Activated CD4-positive, alpha-beta T cell treated with anti-CD3 and anti-CD28 coated beads for 36 hours (primary cell): ENCODE data around the gene CDCP2. TPM values are rescaled to one million over a fixed set of nuclear protein-coding genes. Genes with fewer than 3 reads are reported as not detected.

Source experiments
- ATAC-seq: fragments of 200-7000 bp; cut with Tn5 transposase; one replicate; pipeline ENCODE4 v1.10.0; 2021; ENCODE audit warnings: mild to moderate bottlenecking, moderate library complexity
- CTCF ChIA-PET: fragments of 350-600 bp; sonication (Branson Sonifier 250); formaldehyde crosslinking; loops from one replicate; lab custom pipeline; 2021; ENCODE audit warnings: antibody characterized with exemption; lab: Charles Lee
- POLR2A ChIA-PET: fragments of 350-600 bp; sonication (Branson Sonifier 250); formaldehyde crosslinking; loops from one replicate; lab custom pipeline; 2021; ENCODE audit warnings: antibody characterized with exemption, inconsistent platforms; lab: Charles Lee
- DNase-seq: peaks from one replicate; pipeline ENCODE4 v3.0.0-alpha.2; 2020
- H3K27ac Mint-ChIP-seq: one replicate; pipeline ENCODE4 v1.8.0; 2021; ENCODE audit warnings: mixed read lengths
- H3K27me3 Mint-ChIP-seq: one replicate; pipeline ENCODE4 v1.8.0; 2021; ENCODE audit warnings: mixed read lengths
- H3K36me3 Mint-ChIP-seq: one replicate; pipeline ENCODE4 v1.8.0; 2021; ENCODE audit warnings: low read depth, mixed read lengths
- H3K4me1 Mint-ChIP-seq: one replicate; pipeline ENCODE4 v1.8.0; 2021; ENCODE audit warnings: mixed read lengths
- H3K4me3 Mint-ChIP-seq: one replicate; pipeline ENCODE4 v1.8.0; 2021; ENCODE audit warnings: mild to moderate bottlenecking, moderate library complexity, mixed read lengths
- H3K9me3 Mint-ChIP-seq: one replicate; pipeline ENCODE4 v1.8.0; 2021; ENCODE audit warnings: low read depth, mixed read lengths
- intact Hi-C, 2 experiments: fragments of 100-400 bp; cut with DNase I in 1 of 2; cut with micrococcal nuclease in 1 of 2; formaldehyde crosslinking; loops; one replicate each; pipeline versions ENCODE4 v1.14.2 to v1.15.1; 2022 to 2024; cut with DNase I, micrococcal nuclease
- total RNA-seq, 2 experiments: library from RNA; stranded (reverse); gene quantifications; one replicate each; pipeline ENCODE4 v1.2.3, GENCODE V29; 2021

CDCP2 gene
- total RNA-seq, 2 experiments from 2014 or later: not detected

DNA sequence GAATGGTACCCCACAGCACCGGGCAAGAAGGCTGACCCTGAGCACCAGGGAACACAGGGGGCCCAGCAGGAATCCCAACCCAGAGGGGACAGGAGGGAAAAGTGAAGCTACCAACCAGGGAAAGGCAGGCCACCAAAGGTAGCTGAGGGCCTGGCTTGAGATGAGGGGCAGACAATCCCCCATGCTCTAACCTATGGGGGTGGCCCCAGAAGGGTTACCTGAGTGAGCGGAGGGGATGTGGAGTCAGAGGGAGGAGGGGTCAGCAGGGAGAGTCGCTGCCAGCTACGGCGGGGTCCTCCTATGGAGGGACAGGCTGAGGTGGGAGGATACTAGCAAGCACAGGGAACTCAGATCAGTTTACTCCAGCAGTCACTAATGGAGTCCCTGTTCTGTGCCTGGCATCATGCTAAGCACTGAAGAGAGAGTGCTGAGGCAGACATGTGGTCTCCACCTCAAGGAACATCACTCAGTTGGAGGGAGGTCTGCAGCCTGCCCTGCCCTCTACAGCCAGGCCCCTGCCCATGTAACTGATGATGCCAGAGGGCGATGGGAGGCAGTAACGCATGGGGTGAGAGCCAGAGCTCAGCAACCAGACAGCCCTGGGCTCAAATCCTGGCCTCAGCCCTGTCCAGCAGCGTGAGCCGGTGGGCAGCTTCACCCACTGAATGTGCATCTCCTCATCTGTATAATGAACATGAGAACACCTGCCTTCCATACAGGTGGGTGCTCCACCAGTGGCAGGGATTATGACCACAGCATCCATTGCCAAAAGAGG lies 25.7 kb upstream of the CDCP2 start:
- Mint-ChIP-seq H3K36me3 (peaks cover 14% of the 10 kb centered on the region), H3K4me3 (no peak overlapping the region), H3K27ac (no peak overlapping the region), H3K9me3 (no peaks in the 10 kb centered on the region), H3K4me1 (no peaks in the 10 kb centered on the region), H3K27me3 (no peaks in the 10 kb centered on the region)
- no peak for ATAC-seq
- DNase-seq: no peak
- POLR2A ChIA-PET: no interaction called here
- CTCF ChIA-PET: interaction anchor here (0.7 kb wide), 1 partner anchor 212 kb away, joined by 3 read pairs; no protein-coding TSS in a partner anchor
- intact Hi-C loops: no loop called here

DNA sequence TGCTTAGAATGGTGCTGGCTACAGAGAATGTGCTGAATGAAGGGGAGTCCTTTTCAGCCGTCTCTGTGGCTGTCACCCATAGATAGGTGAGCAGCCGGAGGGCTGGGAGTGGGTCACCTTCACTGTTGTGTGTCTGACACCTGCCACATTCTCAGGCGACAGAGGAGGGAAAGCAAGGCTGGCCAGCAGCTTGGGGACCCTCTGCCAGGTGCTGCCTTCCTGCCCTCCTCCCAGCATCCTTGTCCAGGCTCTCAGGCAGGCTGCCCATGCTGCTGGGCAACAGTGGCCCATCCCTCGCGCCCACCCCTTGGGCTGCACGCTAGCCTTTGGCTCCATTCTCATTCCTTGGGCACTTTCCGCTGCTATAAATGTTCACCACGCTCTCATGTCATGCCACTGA lies 24.9 kb upstream of the CDCP2 start:
- CTCF ChIA-PET: no interaction called here
- Mint-ChIP-seq H3K27ac (no peak overlapping the region), H3K27me3 (no peaks in the 10 kb centered on the region), H3K4me3 (no peak overlapping the region), H3K9me3 (no peaks in the 10 kb centered on the region), H3K36me3 (peaks cover 7% of the 10 kb centered on the region), H3K4me1 (no peaks in the 10 kb centered on the region)
- POLR2A ChIA-PET: no interaction called here
- no peak for DNase-seq
- ATAC-seq: no peak
- intact Hi-C loops: no loop called here

DNA sequence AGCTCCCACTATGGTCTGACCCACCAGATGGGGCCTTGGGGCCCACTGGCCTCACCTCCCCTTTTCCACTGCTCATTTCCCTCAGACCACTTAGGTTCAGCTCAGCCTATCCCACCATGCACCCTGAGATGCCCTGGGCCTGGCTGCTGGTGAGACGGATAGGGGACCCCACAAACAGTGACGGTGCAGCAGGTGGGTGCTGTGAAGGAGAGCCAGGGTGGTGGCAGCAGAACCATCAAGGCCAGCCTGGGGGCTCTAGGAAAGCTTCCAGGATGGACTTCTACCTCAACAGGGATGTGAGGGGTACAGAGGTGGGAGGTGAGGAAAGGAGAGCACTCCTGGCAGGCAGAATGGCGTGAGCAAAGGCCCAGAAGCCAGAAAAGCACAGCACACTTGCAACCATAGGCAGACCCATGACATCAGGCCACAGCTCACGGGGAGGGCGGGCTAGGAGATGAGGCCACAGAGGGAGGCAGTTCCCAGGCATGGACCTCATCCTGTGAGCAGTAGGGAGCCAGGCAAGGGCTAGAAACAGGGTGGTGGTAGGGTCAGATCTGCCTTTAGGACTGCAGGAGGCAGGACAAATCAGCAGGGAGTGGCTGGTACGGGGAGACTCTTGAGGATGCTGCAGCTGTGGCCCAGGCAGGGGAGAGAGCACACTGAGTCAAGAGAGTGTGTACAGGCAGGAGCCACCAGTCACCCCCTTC lies 24.0 kb upstream of the CDCP2 start:
- DNase-seq (no peak), ATAC-seq (no peak)
- no peaks in the 10 kb centered on the region for H3K9me3 Mint-ChIP-seq
- H3K27ac Mint-ChIP-seq: no peak overlapping the region
- intact Hi-C loops: no loop called here
- ChIA-PET POLR2A (no interaction called here), CTCF (no interaction called here)
- no peak overlapping the region for H3K4me3 Mint-ChIP-seq
- H3K4me1 Mint-ChIP-seq: peaks cover 2% of the 10 kb centered on the region
- H3K27me3 Mint-ChIP-seq: no peaks in the 10 kb centered on the region
- peaks cover 7% of the 10 kb centered on the region for H3K36me3 Mint-ChIP-seq

DNA sequence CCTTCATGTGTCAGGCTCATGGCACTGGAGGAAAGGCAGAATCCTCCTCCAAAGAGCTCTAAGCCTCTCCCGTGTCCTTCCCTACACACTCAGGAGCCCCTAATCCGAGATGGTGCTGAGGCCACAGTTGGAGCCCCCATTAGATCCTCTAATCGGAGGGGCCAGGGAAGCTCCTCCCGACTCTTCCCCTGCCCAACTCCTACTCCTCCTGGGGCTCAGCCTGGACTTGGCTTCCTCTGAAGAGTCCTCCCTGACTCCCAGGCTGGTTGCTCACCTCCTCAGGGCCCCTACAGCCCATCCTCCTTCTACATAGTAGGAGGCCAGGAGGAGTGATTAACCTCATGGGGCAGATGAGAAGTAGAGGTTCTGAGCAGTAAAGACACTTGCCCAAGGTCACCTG lies 21.3 kb upstream of the CDCP2 start:
- H3K9me3 Mint-ChIP-seq: no peaks in the 10 kb centered on the region
- H3K4me1 Mint-ChIP-seq: peaks cover 9% of the 10 kb centered on the region
- no peak overlapping the region for H3K27ac Mint-ChIP-seq
- intact Hi-C loops: no loop called here
- no peak overlapping the region for H3K4me3 Mint-ChIP-seq
- DNase-seq (no peak), ATAC-seq (no peak)
- POLR2A ChIA-PET: no interaction called here
- peaks cover 2% of the 10 kb centered on the region for H3K36me3 Mint-ChIP-seq
- CTCF ChIA-PET: interaction anchor here (0.5 to 0.6 kb wide), 2 partner anchors 210 to 342 kb away, joined by 3 read pairs; no protein-coding TSS in a partner anchor
- H3K27me3 Mint-ChIP-seq: no peaks in the 10 kb centered on the region

DNA sequence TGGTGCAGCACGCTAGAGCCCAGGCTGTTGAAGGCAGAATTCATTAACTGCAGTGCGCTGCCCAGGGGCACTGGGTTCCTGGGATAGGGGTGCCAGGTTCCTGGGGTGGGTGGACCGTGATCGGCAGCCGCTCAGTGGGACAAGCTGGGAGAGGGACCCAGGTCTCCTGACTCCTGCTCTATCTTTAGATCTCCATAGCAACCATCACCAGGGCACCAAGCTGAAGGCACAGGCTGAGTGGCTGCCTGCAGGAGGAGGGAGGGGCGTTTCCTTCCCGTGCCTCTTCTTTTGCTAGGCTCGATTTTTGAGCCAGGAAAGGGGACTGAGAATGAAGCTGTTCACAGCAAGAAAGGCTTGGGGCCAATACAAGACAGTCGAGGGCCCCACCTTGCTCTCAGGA lies 20.9 kb upstream of the CDCP2 start:
- no peak for ATAC-seq
- POLR2A ChIA-PET: no interaction called here

DNA sequence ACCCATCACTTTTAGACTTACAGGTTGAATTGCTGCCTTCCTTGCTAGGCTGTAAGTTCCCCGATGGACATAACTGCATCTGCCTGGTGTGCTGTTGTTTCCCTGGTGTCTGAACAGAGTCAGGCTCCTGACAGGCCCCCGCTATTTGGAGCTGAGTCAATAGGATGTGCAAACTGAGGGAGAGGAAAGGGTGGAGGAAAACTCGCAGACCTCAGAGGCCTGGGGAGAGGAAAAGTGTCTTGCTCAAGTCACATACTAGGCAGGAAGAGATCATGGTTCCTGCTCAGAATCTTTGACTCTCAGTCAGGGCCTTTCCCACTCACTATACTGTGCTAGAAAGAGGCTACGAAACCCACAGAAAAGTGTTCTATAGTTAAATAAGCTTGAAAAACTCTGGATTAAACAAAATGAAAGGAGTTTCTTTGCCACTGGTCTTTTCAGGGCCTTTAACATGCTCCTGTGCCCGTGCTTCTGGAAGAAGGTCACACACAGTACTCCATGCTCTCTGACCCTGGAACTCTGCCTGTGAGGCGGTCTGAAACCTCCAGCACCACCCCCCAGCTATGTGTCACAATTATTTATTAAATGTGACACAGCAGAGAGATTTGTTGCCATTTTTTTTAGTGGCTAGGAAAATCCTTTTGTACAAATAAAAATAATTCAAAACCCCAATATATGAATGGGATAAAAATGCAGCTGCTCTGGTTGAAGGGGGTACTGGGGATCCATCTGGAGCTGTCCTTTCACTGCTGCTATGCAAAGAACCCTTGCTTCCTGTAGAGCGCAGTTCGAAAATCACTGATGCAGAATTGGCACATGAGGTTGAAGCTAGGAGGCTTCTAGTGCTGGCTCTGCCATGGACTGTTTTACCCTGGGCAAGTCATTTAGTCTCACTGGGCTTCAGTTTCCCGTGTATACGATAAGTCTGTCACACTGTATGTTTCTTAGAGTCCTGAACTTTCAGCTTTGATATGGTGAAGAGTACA lies 20.1 kb upstream of the CDCP2 start:
- Mint-ChIP-seq H3K36me3 (peaks cover under 1% of the 10 kb centered on the region), H3K4me1 (peaks cover 9% of the 10 kb centered on the region), H3K4me3 (no peak overlapping the region), H3K27ac (no peak overlapping the region), H3K9me3 (no peaks in the 10 kb centered on the region), H3K27me3 (no peaks in the 10 kb centered on the region)
- no peak for ATAC-seq
- DNase-seq: no peak
- POLR2A ChIA-PET: no interaction called here
- CTCF ChIA-PET: interaction anchor here (0.6 to 0.8 kb wide), 2 partner anchors 312 to 770 kb away, joined by 3 read pairs; no protein-coding TSS in a partner anchor
- intact Hi-C loops: no loop called here

More for the DNA sequence above, 20.9 kb upstream of the CDCP2 start:
- Mint-ChIP-seq H3K27ac (no peak overlapping the region), H3K4me1 (peaks cover 9% of the 10 kb centered on the region), H3K9me3 (no peaks in the 10 kb centered on the region), H3K36me3 (peaks cover 2% of the 10 kb centered on the region), H3K4me3 (no peak overlapping the region), H3K27me3 (no peaks in the 10 kb centered on the region)
- intact Hi-C loops: no loop called here
- no peak for DNase-seq
- CTCF ChIA-PET: no interaction called here

DNA sequence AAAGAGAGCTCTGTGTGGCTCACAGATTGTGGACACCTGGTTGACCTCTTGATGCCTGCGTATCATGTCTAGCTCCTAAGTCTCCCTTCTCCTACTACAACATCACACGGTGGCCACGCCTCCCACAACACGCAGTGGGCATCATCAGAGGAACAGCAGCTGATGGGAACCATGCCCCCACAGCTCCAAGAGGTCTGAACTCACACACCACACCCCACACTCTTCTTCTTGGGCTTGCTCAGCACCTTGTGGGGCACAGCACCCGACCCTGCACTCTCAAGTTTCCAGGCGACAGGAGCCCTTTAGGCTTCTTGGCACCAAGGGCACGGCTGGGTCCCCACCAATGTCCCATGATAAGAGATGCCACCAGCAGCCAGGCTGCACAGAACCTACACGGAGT lies 18.8 kb upstream of the CDCP2 start:
- ChIA-PET POLR2A (no interaction called here), CTCF (interaction anchor here (0.7 kb wide), 1 partner anchor 10 kb away, joined by 3 read pairs; no protein-coding TSS in a partner anchor)
- Mint-ChIP-seq H3K4me1 (peaks cover 9% of the 10 kb centered on the region), H3K27ac (no peak overlapping the region), H3K9me3 (no peaks in the 10 kb centered on the region), H3K36me3 (no peaks in the 10 kb centered on the region), H3K27me3 (no peaks in the 10 kb centered on the region), H3K4me3 (no peak overlapping the region)
- intact Hi-C loops: no loop called here
- ATAC-seq: no peak
- DNase-seq: no peak

DNA sequence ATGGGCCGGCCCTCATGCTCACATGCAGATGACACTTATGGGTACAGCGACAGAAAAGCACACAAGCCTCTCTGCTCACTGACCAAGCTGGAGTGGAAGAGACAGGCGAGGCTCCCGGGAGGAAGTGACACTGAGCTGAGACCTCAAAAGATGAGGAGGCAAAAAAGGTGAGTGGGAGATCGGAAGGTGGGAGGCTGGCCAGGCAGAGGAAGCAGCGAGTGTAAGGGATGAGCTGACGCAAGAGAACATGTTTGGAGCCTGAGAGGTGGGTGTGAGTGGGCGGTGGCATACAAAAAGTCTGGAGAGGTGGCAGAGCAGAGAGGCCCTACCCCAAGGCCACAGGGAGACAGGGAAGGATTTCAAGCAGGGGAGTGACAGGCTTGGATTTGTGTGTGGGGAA lies 18.2 kb upstream of the CDCP2 start:
- Mint-ChIP-seq H3K27me3 (no peaks in the 10 kb centered on the region), H3K9me3 (no peaks in the 10 kb centered on the region)

DNA sequence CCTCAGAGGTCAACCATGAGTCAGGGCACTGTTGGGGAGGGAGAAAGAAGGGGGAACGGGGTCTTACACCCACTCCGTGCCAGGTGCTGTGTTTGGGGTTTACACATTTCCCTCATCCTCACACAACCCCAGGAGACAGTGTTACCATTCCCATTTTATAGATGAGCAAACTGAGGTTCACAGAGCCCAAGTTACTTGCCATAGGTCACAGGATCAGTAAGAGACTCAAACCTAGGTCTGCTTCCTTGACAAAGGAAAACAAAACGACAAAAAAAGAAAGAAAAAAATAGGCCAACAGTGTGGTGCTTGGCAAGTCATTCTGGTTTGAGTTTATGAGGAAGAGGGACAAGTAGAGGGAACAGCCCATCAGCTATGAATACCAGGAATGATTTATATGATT lies 16.3 kb upstream of the CDCP2 start:
- intact Hi-C loops: no loop called here
- Mint-ChIP-seq H3K27ac (no peak overlapping the region), H3K36me3 (no peaks in the 10 kb centered on the region), H3K9me3 (no peaks in the 10 kb centered on the region), H3K4me3 (no peak overlapping the region), H3K4me1 (peaks cover 9% of the 10 kb centered on the region), H3K27me3 (no peaks in the 10 kb centered on the region)
- CTCF ChIA-PET: interaction anchor here (0.7 kb wide), 1 partner anchor 465 kb away, joined by 3 read pairs; no protein-coding TSS in a partner anchor
- no peak for ATAC-seq
- no peak for DNase-seq
- POLR2A ChIA-PET: no interaction called here

More for the DNA sequence above, 18.2 kb upstream of the CDCP2 start:
- Mint-ChIP-seq H3K27ac (no peak overlapping the region), H3K4me1 (peaks cover 9% of the 10 kb centered on the region), H3K4me3 (no peak overlapping the region), H3K36me3 (no peaks in the 10 kb centered on the region)
- intact Hi-C loops: no loop called here
- peak; percentile 6 for DNase-seq
- ATAC-seq: no peak
- ChIA-PET POLR2A (no interaction called here), CTCF (interaction anchor here (0.6 to 1.0 kb wide), 4 partner anchors 10 to 144 kb away, joined by 3 to 4 read pairs (median 3); no protein-coding TSS in a partner anchor)

DNA sequence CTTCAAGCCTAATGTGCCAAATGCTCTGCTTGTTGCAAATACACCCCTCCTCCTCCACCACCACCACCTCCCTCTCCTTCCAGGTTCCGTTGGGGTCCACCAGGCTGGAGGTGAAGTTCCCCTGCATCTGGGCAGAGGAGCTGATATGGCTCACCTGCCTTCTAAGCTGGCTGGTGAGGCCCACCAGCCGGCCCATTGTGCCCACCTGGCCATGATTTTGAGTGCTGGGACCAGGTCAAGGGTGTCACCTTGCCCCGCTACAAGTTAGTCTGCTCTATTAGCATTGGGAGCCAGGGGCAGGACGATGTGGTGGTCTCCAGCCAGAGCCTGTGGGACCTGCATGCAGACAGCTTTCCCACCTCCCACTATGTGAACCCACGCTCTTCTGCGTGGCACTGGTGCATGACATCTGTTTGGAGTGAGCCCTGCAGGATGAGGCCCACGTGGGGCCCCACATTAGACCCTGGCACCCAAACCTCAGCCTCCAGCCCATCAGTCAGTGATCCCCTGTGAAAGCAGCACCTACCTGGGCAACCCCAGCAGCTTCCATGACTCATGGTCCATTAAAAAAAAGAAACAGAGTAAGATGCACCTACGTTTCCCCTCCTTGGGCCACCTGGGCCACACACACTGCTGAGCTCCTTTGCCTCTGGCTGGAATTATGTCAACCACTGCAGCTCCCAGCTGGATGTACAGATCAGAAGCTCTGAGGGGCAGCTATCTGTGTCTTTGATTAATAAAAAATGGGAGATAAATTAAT lies 15.6 kb upstream of the CDCP2 start:
- CTCF ChIA-PET: interaction anchor here (0.7 kb wide), 1 partner anchor 465 kb away, joined by 3 read pairs; no protein-coding TSS in a partner anchor

More for the DNA sequence above, 15.6 kb upstream of the CDCP2 start:
- ATAC-seq (no peak), DNase-seq (no peak)
- no peaks in the 10 kb centered on the region for H3K36me3 Mint-ChIP-seq
- intact Hi-C loops: no loop called here
- H3K27me3 Mint-ChIP-seq: no peaks in the 10 kb centered on the region
- H3K9me3 Mint-ChIP-seq: no peaks in the 10 kb centered on the region
- no peak overlapping the region for H3K4me3 Mint-ChIP-seq
- H3K4me1 Mint-ChIP-seq: peaks cover 9% of the 10 kb centered on the region
- H3K27ac Mint-ChIP-seq: no peak overlapping the region
- POLR2A ChIA-PET: interaction anchor here (0.8 kb wide), 1 partner anchor 87 kb away, joined by 3 read pairs; no protein-coding TSS in a partner anchor
